ENCODE measurements around the gene CLEC16A.

GRCh38 chr16:11042191-11042590 is 97.8 kb downstream of the CLEC16A start:
- TF ChIP-seq CTCF (IDR thresholded peaks at IDR 0.05; ENCODE audit: borderline replicate concordance, extremely low read depth, low read length, poor library complexity, severe bottlenecking) (no peak), EZH2 (IDR thresholded peaks at IDR 0.05; ENCODE audit: borderline replicate concordance, low read depth, low read length, severe bottlenecking) (no peak)
